T-helper 1 cell treated with Interleukin-12 subunit alpha and Interleukin-12 subunit beta and Interleukin-4 antibody, amounts not matched to agents 30 μg/mL and 1 μg/mL, for 36 hours (primary cell): Measurements from ENCODE around the gene LPAR3.

Experiments
- H3K27ac Mint-ChIP-seq: one replicate; pipeline ENCODE4 v1.8.0; 2021; ENCODE audit warnings: mild to moderate bottlenecking, mixed read lengths
- H3K27me3 Mint-ChIP-seq: one replicate; pipeline ENCODE4 v1.8.0; 2021; ENCODE audit warnings: low read depth, mixed read lengths
- H3K36me3 Mint-ChIP-seq: one replicate; pipeline ENCODE4 v1.8.0; 2021; ENCODE audit warnings: low read depth, mixed read lengths
- H3K4me1 Mint-ChIP-seq: one replicate; pipeline ENCODE4 v1.8.0; 2021; ENCODE audit warnings: low read depth, mixed read lengths
- H3K4me3 Mint-ChIP-seq: one replicate; pipeline ENCODE4 v1.8.0; 2021; ENCODE audit warnings: mild to moderate bottlenecking, moderate library complexity, mixed read lengths
- H3K9me3 Mint-ChIP-seq: one replicate; pipeline ENCODE4 v1.8.0; 2021; ENCODE audit warnings: mixed read lengths

The LPAR3 gene

GRCh38 chr1:84839544-84839943 is 53.5 kb downstream of the LPAR3 start:
- H3K27ac Mint-ChIP-seq: no peak overlapping the region
- H3K9me3 Mint-ChIP-seq: no peaks in the 10 kb centered on the region
- peaks cover 3% of the 10 kb centered on the region for H3K27me3 Mint-ChIP-seq

GRCh38 chr1:84836145-84836544 is 56.9 kb downstream of the LPAR3 start:
- H3K4me3 Mint-ChIP-seq: no peak overlapping the region
- peaks cover 7% of the 10 kb centered on the region for H3K4me1 Mint-ChIP-seq
- no peaks in the 10 kb centered on the region for H3K9me3 Mint-ChIP-seq
- H3K36me3 Mint-ChIP-seq: peaks cover 1% of the 10 kb centered on the region
- H3K27ac Mint-ChIP-seq: no peak overlapping the region
- no peaks in the 10 kb centered on the region for H3K27me3 Mint-ChIP-seq

More at GRCh38 chr1:84839544-84839943, 53.5 kb downstream of the LPAR3 start:
- no peak overlapping the region for H3K4me3 Mint-ChIP-seq
- H3K36me3 Mint-ChIP-seq: peaks cover 1% of the 10 kb centered on the region
- H3K4me1 Mint-ChIP-seq: peaks cover 10% of the 10 kb centered on the region

DNA sequence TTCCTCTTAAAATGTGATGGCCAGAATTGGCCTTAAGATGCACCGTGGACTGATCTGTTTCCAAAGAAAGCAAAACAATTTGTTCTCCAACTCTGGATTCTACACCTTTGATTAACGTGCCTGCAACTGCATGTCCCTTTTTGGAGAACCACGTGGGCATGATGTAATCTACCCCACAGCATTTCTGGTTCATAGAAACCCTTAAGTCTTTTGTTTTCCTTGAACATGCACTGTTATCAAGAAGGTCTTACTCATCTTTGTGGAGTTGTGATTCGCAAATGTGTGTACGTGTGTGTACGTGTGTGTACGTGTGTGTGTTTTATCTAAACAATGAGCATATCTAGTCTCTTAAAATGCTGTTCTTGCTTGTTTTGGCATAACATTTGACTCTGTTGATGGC is 57.8 kb downstream of the LPAR3 start:
- Mint-ChIP-seq H3K4me1 (peaks cover 7% of the 10 kb centered on the region), H3K4me3 (no peak overlapping the region), H3K27me3 (no peaks in the 10 kb centered on the region), H3K9me3 (no peaks in the 10 kb centered on the region), H3K36me3 (peaks cover 1% of the 10 kb centered on the region), H3K27ac (no peak overlapping the region)

GRCh38 chr1:84834419-84835064 is 58.5 kb downstream of the LPAR3 start:
- Mint-ChIP-seq H3K36me3 (peaks cover 1% of the 10 kb centered on the region), H3K9me3 (no peaks in the 10 kb centered on the region), H3K27me3 (no peaks in the 10 kb centered on the region), H3K4me1 (peaks cover 7% of the 10 kb centered on the region), H3K27ac (no peak overlapping the region), H3K4me3 (no peak overlapping the region)

GRCh38 chr1:84833194-84833593 is 59.8 kb downstream of the LPAR3 start:
- H3K27me3 Mint-ChIP-seq: peaks cover 4% of the 10 kb centered on the region
- no peak overlapping the region for H3K4me3 Mint-ChIP-seq
- H3K4me1 Mint-ChIP-seq: peaks cover 7% of the 10 kb centered on the region
- no peaks in the 10 kb centered on the region for H3K36me3 Mint-ChIP-seq
- no peaks in the 10 kb centered on the region for H3K9me3 Mint-ChIP-seq
- H3K27ac Mint-ChIP-seq: no peak overlapping the region

DNA sequence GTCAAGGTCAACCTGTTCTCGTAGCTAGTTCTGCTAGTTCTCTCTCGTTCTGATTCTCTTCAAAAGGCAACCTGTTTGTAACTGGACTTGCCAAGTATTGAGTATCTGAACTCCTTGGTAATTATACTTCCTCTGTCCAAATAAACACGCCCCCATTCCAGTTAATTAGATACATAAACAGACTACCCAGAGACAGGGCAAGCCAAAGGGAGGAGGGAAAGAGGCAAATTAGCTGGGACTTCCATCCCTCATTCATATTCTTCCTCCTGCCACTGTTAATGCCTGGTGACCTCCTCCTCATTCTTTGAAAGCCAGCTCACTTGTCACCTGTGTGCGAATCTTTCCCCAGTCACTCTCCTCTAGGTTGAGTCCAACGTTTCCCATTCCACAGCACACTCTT is 62.9 kb downstream of the LPAR3 start:
- Mint-ChIP-seq H3K4me1 (peaks cover 2% of the 10 kb centered on the region), H3K9me3 (no peaks in the 10 kb centered on the region)

DNA sequence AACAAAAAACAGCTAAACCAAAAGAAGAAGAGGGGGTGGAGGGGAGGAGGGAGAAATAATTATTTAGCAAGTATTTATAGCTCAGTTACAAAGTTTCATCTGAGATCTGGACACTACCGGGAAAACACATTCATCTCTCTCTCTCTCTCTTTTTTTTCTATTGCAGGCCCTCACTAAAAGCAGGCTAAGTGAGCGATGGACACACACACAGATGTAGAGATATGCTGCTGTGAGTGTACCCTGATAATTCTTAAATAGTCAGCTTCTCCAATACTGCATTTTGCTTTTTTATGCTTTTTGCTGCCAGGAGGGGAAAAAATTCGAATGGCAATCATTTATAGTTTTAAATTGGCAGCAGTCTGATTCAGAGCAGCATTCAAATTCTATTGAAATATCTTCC is 65.0 kb downstream of the LPAR3 start:
- Mint-ChIP-seq H3K27ac (no peak overlapping the region), H3K4me1 (no peaks in the 10 kb centered on the region), H3K36me3 (no peaks in the 10 kb centered on the region), H3K4me3 (no peak overlapping the region), H3K27me3 (peaks cover 4% of the 10 kb centered on the region), H3K9me3 (no peaks in the 10 kb centered on the region)

More for the DNA sequence above, 62.9 kb downstream of the LPAR3 start:
- Mint-ChIP-seq H3K27ac (no peak overlapping the region), H3K27me3 (peaks cover 4% of the 10 kb centered on the region), H3K36me3 (no peaks in the 10 kb centered on the region), H3K4me3 (no peak overlapping the region)

- Mint-ChIP-seq H3K4me1 (no peaks in the 10 kb centered on the region), H3K27me3 (peaks cover 4% of the 10 kb centered on the region), H3K27ac (no peak overlapping the region), H3K4me3 (no peak overlapping the region), H3K36me3 (no peaks in the 10 kb centered on the region), H3K9me3 (no peaks in the 10 kb centered on the region)
These were observed 65.5 kb downstream of the LPAR3 start for GRCh38 chr1:84827555-84827954.

DNA sequence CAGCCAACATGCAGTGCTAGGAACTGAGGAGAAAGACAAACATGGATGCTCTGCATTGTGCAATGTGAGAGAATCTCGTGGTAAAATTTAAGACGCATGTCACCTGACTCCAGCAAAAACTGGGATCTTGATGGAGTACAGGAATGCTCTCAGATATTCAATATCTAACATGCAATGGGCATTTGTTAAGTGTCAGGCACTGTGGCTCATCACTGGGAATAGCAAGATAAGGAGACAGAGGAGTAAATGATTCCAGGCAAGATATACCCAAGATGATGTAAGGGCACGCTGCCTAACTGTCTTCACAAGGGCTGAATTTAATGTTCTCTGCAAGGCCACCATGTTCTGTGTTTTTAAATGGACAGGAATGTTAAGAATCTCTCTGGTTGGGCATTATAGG is 67.8 kb downstream of the LPAR3 start:
- H3K36me3 Mint-ChIP-seq: no peaks in the 10 kb centered on the region
- H3K4me1 Mint-ChIP-seq: peaks cover 2% of the 10 kb centered on the region
- H3K9me3 Mint-ChIP-seq: no peaks in the 10 kb centered on the region
- H3K4me3 Mint-ChIP-seq: no peak overlapping the region
- H3K27ac Mint-ChIP-seq: no peak overlapping the region
- H3K27me3 Mint-ChIP-seq: peaks cover 8% of the 10 kb centered on the region

- Mint-ChIP-seq H3K27me3 (peaks cover 8% of the 10 kb centered on the region), H3K36me3 (no peaks in the 10 kb centered on the region), H3K4me1 (peaks cover 6% of the 10 kb centered on the region), H3K9me3 (no peaks in the 10 kb centered on the region), H3K27ac (no peak overlapping the region), H3K4me3 (no peak overlapping the region)
These were observed 69.0 kb downstream of the LPAR3 start for GRCh38 chr1:84823991-84824390.

- H3K27me3 Mint-ChIP-seq: peaks cover 6% of the 10 kb centered on the region
- H3K9me3 Mint-ChIP-seq: no peaks in the 10 kb centered on the region
- no peak overlapping the region for H3K4me3 Mint-ChIP-seq
- H3K27ac Mint-ChIP-seq: no peak overlapping the region
- H3K36me3 Mint-ChIP-seq: no peaks in the 10 kb centered on the region
- H3K4me1 Mint-ChIP-seq: peaks cover 10% of the 10 kb centered on the region
These were observed 69.5 kb downstream of the LPAR3 start for GRCh38 chr1:84823511-84823910.

GRCh38 chr1:84810343-84810742 is 82.7 kb downstream of the LPAR3 start:
- H3K36me3 Mint-ChIP-seq: no peaks in the 10 kb centered on the region
- no peaks in the 10 kb centered on the region for H3K9me3 Mint-ChIP-seq
- H3K27ac Mint-ChIP-seq: no peak overlapping the region
- H3K4me3 Mint-ChIP-seq: no peak overlapping the region
- H3K27me3 Mint-ChIP-seq: peaks cover 51% of the 10 kb centered on the region
- H3K4me1 Mint-ChIP-seq: no peaks in the 10 kb centered on the region

- no peak overlapping the region for H3K4me3 Mint-ChIP-seq
- no peak overlapping the region for H3K27ac Mint-ChIP-seq
- no peaks in the 10 kb centered on the region for H3K4me1 Mint-ChIP-seq
- H3K36me3 Mint-ChIP-seq: no peaks in the 10 kb centered on the region
- no peaks in the 10 kb centered on the region for H3K9me3 Mint-ChIP-seq
- H3K27me3 Mint-ChIP-seq: peaks cover 51% of the 10 kb centered on the region
These were observed 84.0 kb downstream of the LPAR3 start for GRCh38 chr1:84809023-84809422.

GRCh38 chr1:84803604-84804003 is 89.4 kb downstream of the LPAR3 start:
- H3K27me3 Mint-ChIP-seq: peaks cover 32% of the 10 kb centered on the region
- no peaks in the 10 kb centered on the region for H3K9me3 Mint-ChIP-seq
- no peak overlapping the region for H3K27ac Mint-ChIP-seq
- H3K4me3 Mint-ChIP-seq: no peak overlapping the region
- no peaks in the 10 kb centered on the region for H3K4me1 Mint-ChIP-seq
- no peaks in the 10 kb centered on the region for H3K36me3 Mint-ChIP-seq

- no peak overlapping the region for H3K4me3 Mint-ChIP-seq
- peaks cover 30% of the 10 kb centered on the region for H3K27me3 Mint-ChIP-seq
- no peak overlapping the region for H3K27ac Mint-ChIP-seq
- H3K4me1 Mint-ChIP-seq: no peaks in the 10 kb centered on the region
- H3K9me3 Mint-ChIP-seq: no peaks in the 10 kb centered on the region
- H3K36me3 Mint-ChIP-seq: no peaks in the 10 kb centered on the region
These were observed 90.3 kb downstream of the LPAR3 start for GRCh38 chr1:84802567-84803232.
